Ovary (tissue), 3 donors: ENCODE data around the gene DENND6B.

ENCODE experiments used
- CTCF ChIP-seq, 3 donors: fragments of 450-650 bp in 2 of 3; fragments of 200-600 bp in 1 of 3; IDR thresholded peaks; one replicate each; pipeline versions ENCODE4 v1.5.1 to v1.8.0; 2016 to 2022; ENCODE audit warnings: antibody characterized with exemption in 3 of 3, mild to moderate bottlenecking in 1 of 3
- POLR2A ChIP-seq: fragments of 450-650 bp; IDR thresholded peaks from one replicate; pipeline ENCODE4 v1.6.1; 2017; ENCODE audit warnings: antibody characterized with exemption, mild to moderate bottlenecking, moderate library complexity
- donor health status: DM: no; HTN: no; CAD: no.

GRCh38 chr22:50326956-50327710, at the start of gene DENND6B:
- TF ChIP-seq CTCF (IDR thresholded peaks at IDR 0.05) = peak in 2 of 3 donors; percentile 75 to 82
- TF ChIP-seq POLR2A = peak; percentile 74
